Activated CD8-positive, alpha-beta memory T cell treated with anti-CD3 and anti-CD28 coated beads for 48 hours (primary cell): ENCODE results near the gene SKI.
"Not testable (repeated sequence)": the region's sequence is repeated elsewhere in the genome, so short reads cannot be mapped to it uniquely, and the experiment has no call there.

Source experiments
- DNase-seq, 3 experiments: peaks; one replicate each; pipeline ENCODE4 v3.0.0-alpha.2; 2020; ENCODE audit warnings: low read depth in 2 of 3, low spot score in 2 of 3

The SKI gene

DNA sequence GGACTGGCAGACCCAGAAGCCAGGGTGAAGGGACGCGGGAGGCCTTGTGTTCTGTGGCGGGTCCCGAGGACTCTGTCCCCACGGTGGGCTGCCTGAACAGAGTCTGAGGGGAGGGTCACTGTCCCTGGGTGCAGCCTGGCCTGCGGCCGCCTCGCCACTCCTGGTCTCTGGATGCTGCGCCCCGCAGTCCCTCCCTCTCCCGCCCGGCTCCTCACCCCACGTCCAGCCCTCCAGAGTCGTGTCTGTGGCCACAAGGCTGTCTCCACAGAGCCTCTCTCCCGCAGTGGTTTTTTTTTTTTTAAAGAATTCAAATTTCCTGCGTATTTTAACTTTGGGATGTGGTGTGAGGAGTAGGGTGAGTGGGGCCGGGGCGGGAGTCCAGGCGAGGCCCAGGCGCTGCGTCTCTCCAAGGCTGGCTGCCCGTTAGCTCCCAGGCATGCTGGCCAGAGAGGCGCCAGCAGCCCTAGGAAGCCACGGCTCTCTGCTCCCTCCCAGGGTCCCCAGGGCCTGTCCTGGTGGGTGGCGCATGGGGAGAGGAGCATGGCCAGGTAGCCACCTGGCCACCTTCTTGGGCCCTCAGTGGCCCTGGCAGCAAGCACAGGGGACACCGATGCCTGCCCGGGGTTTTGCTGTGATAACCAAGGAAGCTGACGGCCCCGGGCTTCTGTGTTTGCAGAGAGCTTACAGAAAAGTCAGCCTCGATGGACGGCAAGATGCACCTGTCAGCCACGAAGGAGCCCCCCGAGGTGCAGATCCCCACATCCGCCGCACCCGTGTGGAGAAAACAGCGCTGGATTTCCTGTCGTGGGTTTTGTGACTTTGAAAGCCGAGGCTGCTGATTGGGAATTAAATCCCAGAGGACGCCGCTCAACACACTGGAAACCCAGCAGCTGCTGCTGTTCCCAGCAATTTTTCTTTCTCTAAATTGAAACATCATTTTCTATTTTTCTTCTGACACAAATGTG lies 90.5 kb downstream of the SKI start:
- DNase-seq, result no peak

DNA sequence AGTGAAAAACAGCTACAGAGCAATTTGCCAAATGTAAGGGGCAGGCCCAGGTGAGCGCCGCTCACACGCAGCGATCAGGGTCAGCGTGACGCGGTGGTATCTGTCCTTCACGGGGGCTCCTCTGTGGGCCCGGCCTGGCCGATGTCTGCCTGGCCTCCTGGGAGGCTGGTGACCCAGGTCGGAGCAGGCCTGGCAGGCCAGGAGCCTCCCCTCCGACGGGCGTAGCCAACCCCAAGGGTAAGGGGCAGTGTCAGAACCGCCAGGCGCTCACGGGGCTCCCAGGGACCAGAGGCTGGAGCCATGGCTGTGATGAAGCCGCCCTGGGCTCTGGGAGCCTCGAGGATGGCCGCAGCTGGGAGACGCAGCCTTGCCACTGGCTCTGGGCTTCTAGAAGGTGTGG lies 91.2 kb downstream of the SKI start:
- no peak for DNase-seq

DNA sequence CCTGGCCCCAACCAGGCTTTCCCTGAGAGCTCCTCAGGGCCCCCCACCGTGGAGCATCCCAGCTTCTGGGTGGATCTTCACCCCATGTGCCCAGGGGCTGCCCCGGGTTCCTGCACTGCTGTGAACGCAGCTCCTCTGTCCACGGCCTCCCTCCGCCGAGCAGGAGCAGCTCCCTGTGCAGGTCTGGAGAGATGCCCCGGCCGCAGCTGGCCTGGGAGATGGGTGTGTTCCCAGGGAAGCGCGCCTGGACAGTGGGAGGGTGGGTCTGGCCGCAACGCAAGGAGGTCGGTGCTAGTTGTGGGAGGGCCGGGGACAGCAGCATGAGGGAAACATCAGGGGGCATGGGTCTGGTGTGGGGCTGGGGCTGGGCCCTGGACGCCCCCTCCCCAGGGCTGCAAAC lies 91.9 kb downstream of the SKI start:
- DNase-seq, result no peak

DNA sequence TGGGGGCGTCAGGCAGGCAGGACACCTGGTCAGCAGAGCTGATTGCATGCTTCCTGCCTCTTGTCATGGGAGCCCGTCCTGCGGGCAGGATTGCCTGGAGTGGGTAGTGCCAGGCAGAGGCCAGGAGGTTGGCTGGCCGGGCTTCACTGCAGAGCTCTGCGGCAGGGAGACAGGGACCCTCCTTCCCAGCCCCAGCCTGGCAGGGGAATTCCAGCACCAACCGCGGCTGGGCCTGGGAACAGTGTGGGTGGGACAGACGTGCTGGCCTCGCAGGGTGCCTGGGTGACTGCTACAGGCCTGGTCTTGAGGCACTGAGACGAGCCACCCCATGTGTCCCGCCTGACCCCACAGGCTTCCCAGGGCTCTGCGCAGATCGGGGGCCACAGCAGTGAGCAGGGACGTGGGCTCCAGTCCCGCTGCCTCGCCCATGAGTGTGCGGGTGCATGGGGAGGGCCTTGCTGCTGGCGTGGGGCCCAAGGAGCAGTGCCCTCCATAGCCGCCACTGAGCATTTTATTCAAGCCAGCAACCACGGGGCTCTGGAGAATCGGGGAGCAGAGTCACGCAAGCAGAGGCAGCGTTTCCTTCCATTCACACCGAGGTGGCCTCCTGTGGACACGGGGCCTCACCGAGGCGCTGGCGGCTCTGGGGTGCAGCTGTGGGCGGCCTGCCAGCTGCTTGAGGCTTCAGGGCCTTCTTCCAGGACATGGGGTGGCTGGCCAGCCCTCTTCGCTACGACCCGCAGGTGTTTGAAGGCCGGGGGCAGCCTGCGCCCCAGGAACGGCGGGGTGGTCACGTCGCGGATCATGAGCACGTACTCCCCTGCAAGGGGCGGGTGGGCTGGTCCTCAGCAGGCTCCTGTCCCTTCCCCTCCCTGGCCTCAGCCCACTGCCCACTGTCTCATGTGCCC lies 92.9 kb downstream of the SKI start:
- DNase-seq, result no peak

DNA sequence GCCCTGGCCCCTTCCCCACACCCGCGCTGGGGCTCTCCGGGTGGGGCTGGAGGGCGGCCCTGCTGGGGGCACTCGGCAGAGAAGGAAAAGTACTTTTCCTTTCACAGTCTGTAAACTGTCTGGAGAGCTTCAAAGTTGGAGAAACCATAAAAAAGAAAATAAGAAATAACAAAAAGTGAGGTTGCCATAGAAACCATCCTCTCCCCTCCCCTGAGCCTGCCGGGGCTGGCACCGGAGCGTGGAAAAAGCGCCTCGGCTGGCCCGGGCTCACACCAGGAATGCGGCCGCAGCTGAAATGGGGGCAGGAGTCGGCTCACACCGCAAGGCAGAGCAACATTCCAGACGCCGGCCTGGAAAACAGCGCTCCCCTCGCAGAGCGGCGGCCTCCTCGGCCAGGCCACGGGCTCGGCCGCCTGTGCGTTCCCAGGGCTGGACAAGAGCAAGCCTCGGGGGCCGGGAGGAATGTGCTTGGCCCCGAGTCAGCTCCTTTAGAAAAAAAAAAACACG lies 94.0 kb downstream of the SKI start:
- no peak for DNase-seq

DNA sequence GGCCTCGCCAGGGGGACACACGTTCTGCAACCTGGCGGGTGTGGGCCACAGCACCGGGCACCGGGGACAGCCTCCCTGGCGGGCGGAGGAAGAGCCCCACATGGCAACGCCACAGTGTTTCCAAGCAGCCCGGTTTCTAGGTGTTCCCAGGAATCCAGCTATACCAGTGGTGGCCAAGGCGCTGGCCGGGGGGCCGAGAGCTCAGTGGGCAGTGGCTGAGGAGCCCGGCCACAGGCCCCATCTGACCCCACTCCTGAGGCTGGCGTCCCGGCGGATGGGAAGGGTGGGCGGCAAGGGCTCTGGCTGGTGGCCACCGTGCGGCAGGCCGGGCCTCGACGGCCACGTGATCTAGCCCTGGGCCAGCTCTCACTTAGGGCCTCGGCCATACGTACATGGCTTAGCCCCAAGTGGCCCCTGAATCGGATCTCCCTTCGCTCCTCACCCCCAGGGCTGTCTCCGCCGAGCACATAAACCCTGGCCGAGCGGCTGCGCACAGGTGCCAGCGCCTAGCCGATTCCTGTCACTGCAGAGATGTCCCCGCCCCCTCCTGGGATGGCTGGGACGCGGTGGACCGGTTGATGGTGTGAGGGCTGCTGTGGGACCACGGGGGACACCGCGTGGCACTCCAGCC lies 94.6 kb downstream of the SKI start:
- DNase-seq, result no peak

DNA sequence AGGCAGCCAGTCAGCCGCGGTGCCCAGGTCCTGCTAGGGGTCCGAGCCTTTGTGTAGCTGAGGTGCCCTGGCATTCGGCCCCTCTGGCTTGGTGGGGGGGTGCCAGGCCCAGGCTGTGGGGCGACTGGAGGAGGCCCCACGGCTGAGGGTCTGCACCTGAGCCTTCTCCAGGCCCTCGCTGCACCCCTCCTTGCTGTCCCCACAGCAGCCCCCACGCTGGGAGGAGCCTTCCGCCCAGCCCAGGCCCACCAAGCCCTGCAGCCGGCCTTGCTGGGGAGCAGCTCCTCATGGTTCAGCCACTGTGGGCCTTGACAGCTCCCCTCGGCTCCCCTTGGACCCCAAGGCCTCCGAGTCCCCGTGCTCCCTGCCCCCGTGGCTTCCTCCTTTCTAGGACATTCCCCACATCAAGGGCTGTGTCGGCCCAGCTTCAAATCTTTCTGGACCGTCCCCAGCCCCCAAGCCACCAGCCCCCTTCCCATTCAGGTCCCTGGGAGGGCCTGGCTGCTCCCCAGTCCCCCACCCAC lies 95.4 kb downstream of the SKI start:
- no peak for DNase-seq

DNA sequence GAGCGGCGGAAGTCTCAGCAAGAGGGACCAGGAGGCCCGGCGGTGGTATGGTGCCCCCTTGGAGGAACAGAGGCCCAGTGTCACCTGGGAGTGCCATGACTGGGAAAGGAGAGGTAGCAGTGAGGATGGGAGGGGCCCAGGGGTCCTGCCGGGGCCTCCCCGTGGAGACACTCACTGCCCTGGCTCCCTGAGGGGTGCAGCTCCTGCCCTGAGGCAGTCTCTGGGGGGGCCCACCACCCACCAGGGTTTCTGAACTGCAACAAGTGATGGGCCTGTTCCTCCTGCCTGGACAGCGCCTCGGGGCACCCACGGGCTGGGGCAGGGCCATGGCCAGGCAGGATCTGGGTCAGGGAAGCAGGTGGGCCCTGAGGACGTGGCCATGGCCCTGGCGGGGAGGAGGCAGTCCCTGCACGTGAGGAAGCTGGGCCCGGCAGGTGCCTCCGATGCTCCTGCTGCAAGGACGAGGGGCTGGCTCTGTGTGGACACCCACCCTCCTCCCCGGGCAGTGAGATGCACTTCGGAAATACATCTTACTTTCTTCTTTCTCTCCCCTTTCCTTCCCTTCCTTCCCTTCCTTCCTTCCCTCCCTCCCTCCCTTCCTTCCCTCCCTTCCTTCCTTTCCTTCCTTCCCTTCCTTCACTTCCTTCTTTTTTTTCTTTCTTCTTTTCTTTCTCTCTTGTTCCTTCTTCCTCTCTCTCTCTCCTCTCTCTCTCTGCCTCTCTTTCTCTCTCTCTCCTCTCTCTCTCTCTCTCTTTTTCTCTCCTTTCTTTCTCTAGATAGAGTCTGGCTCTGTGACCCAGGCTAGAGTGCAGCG lies 96.6 kb downstream of the SKI start:
- DNase-seq, result no peak

DNA sequence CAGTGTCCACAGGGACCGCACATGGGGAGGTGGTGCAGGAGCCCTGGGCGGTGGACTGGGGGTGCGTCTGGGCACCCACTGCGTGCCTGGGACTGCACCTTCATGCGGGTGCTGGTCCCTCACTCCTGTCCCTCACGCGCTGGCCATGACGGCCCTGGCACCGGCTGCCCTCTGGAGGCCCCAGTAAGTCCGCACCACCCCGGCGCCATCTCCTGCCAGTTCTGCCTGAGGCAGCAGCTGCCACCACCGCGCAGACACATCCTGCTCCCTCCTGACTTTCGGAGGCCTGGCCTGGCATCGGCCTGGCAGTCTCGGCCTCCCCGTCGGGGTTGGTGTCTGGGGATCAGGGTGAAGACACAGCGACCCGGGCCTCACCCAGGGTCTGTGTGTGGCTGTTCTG lies 98.4 kb downstream of the SKI start:
- no peak for DNase-seq

DNA sequence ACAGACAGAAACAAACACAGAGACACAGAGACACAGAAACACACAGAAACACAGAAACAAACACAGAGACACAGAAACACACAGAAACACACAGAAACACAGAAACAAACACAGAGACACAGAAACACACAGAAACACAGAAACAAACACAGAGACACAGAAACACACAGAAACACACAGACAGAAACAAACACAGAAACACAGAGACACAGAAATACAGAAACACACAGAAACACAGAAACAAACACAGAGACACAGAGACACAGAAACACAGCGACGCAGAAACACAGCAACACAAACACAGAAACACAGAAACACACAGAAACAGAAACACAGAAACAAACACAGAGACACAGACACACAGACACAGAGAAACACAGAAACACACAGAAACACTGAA lies 99.0 kb downstream of the SKI start:
- not testable (repeated sequence) for DNase-seq

DNA sequence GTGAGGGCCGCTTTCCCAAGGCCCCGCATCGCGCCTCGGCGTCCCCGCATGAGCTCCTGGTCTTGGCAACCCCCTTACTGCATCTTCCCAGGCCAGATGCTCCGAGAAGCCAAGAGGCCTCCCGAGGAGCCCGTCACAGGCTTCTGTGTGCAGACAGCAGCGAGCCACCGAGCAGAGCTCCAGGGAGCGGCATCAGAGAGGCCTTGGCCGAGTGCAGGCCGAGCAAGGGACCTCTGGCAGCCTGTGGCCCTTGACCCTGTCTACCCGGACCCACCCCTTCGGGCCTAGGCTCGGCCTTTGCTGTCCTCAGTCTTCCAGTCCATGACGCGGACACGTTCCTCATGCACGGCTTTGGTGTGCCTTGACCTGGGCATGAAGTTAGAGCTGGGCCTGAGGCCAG lies 99.7 kb downstream of the SKI start:
- DNase-seq, result no peak

DNA sequence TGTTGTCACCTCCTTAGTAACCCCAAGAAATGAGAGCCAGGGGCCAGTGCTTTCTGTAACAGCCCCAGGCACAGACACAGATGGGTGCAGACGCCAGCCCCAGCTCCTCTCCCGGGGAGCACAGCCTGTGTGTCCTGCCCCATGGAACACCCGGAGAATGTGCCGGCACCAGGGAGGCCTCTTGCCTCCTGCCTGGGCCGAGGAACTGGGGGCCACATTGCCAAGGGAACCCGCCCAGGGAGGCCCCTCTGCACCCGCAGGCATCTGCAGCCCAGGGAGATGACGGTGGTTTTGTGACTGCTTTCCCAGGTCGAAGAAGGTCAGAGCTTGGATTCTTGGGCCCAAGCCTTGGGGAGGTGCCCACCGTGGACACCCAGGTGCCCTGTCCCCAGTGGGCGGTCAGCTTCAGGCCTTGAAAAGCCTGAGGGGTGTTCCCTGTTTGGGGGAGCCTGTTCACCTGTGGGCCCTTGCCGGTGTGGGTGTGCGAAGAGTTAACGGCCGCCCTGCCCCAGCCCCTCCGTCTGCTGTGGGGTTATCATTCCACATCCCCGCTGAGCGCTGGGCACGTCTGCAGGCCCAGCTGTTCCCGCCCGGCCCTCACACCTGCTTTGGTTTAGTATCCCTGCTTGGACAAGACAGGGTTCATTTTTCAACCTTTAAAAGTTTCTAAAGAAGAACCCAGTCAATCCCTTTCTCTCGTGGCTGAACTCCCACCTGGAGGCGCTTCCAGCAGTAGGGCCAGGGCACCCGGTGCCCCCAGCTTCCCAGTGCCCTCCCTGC lies 100.7 kb downstream of the SKI start:
- DNase-seq, result no peak

DNA sequence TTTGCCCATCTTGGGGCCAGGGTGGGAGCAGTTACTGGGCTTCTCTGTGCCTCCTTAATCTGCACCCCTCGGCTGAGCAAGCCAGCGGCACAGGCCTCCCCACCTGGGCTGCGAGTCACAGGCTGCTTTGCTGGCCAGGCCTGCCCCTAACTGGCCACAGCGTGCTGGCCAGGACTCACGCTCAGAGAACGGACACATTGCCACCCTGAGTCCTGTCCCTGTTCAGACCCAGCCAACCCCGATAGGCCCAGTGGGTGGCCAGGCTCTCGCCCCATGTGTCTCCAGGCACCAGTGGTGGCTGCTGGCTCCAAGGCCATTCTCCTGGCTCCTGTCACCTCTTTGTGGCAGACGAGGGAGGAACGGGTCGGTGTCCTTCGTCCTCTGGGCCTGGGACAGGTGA lies 101.9 kb downstream of the SKI start:
- no peak for DNase-seq

DNA sequence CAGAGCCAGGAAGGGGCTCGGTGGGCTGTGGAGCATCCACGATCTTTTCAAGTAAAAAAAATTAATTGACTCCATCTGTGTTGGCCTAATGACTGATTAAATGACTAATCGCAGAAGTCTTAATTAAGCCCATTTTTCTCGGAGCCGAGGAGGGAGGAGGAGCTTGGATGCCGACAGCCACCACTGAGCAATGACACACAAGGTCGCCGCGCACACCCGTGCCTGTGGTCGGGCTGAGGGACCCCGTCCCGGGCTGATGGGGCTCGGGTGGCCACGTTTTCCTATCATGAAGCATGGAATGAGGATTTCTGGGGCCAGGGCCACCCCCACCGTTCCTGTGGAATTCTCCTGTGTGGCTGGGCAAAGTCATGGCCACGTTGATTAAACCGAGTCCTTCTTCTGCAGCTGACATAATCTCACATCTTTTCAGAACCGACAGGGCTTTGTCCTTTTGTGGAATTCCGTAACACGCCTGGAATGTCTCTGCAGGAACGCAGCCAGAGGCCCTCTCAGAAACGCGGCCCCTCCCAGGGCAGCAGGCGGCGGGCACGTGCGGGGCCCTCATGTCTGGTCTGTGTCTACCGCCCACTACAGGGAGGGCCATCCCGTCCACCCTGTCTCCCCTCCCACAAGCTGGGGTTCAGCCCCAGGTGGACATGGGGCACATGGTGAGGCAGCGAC lies 102.5 kb downstream of the SKI start:
- DNase-seq, result no peak

DNA sequence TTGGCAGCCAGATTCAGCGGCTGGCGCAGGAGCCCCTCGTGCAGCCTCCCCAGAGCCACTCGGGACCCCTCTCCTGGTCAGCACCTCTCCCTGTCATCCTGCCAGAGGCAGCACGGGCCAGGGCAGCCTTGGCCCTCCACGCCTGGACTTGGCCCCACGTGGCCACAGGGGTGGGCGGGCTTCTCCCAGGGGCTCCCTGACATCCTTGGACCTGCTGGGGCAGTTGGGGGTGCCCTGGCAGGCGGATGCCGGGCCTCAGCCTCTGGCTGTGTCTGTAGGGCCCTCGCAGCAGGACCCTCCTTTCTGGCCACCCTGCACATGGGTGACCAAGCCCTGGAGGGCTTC lies 103.1 kb downstream of the SKI start:
- no peak for DNase-seq

DNA sequence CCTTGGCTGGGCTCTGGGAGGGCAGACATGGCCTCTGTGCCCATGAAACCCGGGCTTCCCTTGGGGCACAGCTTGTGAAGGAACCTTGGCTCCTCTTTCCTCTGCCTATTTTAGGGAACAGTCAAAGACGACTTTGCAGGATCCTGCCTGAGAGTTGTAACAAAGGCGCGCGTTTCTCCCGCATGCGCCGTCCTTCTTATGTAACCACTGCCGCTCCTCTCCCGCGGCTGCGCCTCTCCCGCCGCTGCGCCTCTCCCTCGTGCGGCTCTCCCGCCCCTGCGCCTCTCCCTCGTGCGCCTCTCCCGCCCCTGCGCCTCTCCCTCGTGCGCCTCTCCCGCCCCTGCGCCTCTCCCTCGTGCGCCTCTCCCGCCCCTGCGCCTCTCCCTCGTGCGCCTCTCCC lies 103.5 kb downstream of the SKI start:
- not testable (repeated sequence) for DNase-seq

DNA sequence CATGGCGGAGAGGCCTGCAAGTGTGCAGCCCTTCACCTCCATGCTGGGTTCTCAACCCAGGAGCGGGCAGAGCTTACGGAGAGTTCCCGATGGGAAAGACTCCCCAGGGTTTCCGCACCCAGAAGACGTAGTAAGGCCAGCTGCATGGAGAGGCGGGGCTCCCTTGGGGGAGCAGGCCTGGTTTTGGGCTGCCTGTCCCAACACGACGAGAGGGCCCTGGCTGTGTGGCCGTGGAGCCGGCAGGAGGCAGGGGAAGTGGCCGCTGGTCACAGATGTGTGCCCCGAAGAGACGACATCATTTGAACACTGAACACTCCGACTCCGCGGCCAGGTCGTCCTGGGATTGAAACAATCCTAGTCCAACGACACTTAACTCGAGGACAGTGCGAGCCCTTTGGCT lies 106.2 kb downstream of the SKI start:
- DNase-seq, result no peak

DNA sequence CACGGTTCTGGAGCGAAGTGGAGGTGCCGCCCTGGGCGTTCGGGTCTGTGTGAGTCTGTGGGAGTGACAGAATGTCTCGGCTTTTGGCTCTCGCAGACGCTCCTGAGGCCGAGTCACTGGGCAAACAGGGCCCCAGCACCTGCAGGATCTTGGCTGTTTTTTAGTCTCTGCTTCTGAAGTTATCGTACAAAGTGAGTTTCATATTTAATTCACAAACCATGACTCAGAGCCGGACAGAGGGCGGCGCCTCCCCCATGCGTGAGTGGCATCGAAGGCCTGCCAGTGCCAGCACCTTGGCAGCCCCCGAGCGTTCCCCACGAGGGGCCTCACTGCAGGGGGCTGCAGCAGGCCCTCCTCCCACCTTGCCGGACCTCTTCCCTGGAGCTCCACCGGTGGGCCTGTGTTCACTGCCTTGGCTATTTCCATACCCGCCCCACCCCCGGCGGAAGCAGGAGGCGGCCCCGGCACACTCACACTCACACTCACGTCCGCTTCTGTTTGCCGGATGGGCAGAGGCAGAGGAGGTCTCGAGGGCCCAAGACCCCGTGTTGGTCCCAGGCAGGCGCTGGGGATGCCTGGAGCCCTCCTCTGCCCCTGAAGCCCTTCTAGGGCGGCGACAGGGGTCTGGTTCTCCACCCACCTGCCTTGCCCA lies 106.9 kb downstream of the SKI start:
- no peak for DNase-seq
